GM23338 (cell line): Measurements from ENCODE around the gene CEACAM19. TPM values are rescaled to one million over a fixed set of nuclear protein-coding genes. Genes with fewer than 3 reads are reported as not detected.
A peak's percentile ranks its signal among the peaks of the same experiment; 100 is the strongest.

Experiments
- ATAC-seq: fragments of 200-7000 bp; cut with Tn5 transposase; 3 replicates; pipeline ENCODE4 v1.9.1; 2020
- DNase-seq: peaks from one replicate; pipeline ENCODE4 v3.0.0-alpha.2; 2015; ENCODE audit warnings: low spot score
- H2AFZ ChIP-seq: fragments of 200-600 bp; sonication (generic); 2 replicates; pipeline ENCODE4 v1.8.0; 2016; ENCODE audit warnings: antibody characterized with exemption, mild to moderate bottlenecking, moderate library complexity
- H3F3A ChIP-seq: fragments of 200-600 bp; sonication (generic); replicated peaks from 2 replicates; pipeline ENCODE4 v1.8.0; 2017; ENCODE audit warnings: antibody characterized with exemption, mixed run types, low read depth
- H3K27ac ChIP-seq: fragments of 200-600 bp; sonication (generic); 2 replicates; pipeline ENCODE4 v1.6.1; 2016; ENCODE audit warnings: low read depth
- H3K27me3 ChIP-seq: fragments of 200-600 bp; sonication (generic); 2 replicates; pipeline ENCODE4 v1.8.0; 2016; ENCODE audit warnings: mild to moderate bottlenecking, mixed run types, moderate library complexity; ENCODE audit not compliant: insufficient read depth
- H3K36me3 ChIP-seq: fragments of 200-600 bp; sonication (generic); 2 replicates; pipeline ENCODE4 v1.8.0; 2016; ENCODE audit warnings: mild to moderate bottlenecking; ENCODE audit not compliant: insufficient read depth
- H3K4me1 ChIP-seq: fragments of 200-600 bp; sonication (generic); 2 replicates; pipeline ENCODE4 v1.8.0; 2016; ENCODE audit warnings: mild to moderate bottlenecking, moderate library complexity; ENCODE audit not compliant: insufficient read depth
- H3K4me2 ChIP-seq: fragments of 200-600 bp; sonication (generic); 2 replicates; pipeline ENCODE4 v1.7.1; 2017; ENCODE audit warnings: mixed run types
- H3K4me3 ChIP-seq: fragments of 200-600 bp; sonication (generic); 2 replicates; pipeline ENCODE4 v1.6.1; 2016; ENCODE audit warnings: mixed run types
- H3K79me2 ChIP-seq: fragments of 200-600 bp; sonication (generic); replicated peaks from 2 replicates; pipeline ENCODE4 v1.8.0; 2017; ENCODE audit warnings: mild to moderate bottlenecking; ENCODE audit not compliant: insufficient read depth
- H3K9me2 ChIP-seq: fragments of 200-600 bp; sonication (generic); 2 replicates; pipeline ENCODE4 v1.8.0; 2017; ENCODE audit not compliant: insufficient read depth
- H4K20me1 ChIP-seq: fragments of 200-600 bp; sonication (generic); replicated peaks from 2 replicates; pipeline ENCODE4 v1.8.0; 2017; ENCODE audit warnings: mild to moderate bottlenecking; ENCODE audit not compliant: insufficient read depth
- H3K27ac Mint-ChIP-seq: 2 replicates; pipeline ENCODE4 v1.8.0; 2020; ENCODE audit warnings: inconsistent platforms, mild to moderate bottlenecking, moderate library complexity, mixed read lengths
- H3K27me3 Mint-ChIP-seq: 3 replicates; pipeline ENCODE4 v1.8.0; 2022; ENCODE audit warnings: low read depth, mild to moderate bottlenecking, moderate library complexity, mixed read lengths, inconsistent platforms; ENCODE audit not compliant: insufficient read depth, poor library complexity
- H3K36me3 Mint-ChIP-seq: 3 replicates; pipeline ENCODE4 v1.8.0; 2021; ENCODE audit warnings: low read depth, mild to moderate bottlenecking, inconsistent platforms, moderate library complexity, mixed read lengths
- H3K4me1 Mint-ChIP-seq: 3 replicates; pipeline ENCODE4 v1.8.0; 2020; ENCODE audit warnings: mild to moderate bottlenecking, inconsistent platforms, mixed read lengths
- H3K4me3 Mint-ChIP-seq: 3 replicates; pipeline ENCODE4 v1.8.0; 2021; ENCODE audit warnings: moderate library complexity, mild to moderate bottlenecking, inconsistent platforms, mixed read lengths
- H3K9me3 Mint-ChIP-seq: 3 replicates; pipeline ENCODE4 v1.8.0; 2020; ENCODE audit warnings: moderate library complexity, mild to moderate bottlenecking, inconsistent platforms, mixed read lengths
- EZH2 ChIP-seq: fragments of 200-600 bp; sonication (generic); IDR thresholded peaks from one replicate; pipeline ENCODE4 v1.8.0; 2017; ENCODE audit warnings: antibody characterized with exemption, mild to moderate bottlenecking, low read depth; ENCODE audit not compliant: unreplicated experiment
- JUNB ChIP-seq: IDR thresholded peaks from one replicate; pipeline ENCODE4 v1.6.1; 2016; ENCODE audit warnings: antibody characterized with exemption; ENCODE audit not compliant: unreplicated experiment
- NANOG ChIP-seq: IDR thresholded peaks from 2 replicates; pipeline ENCODE4 v1.6.1; 2016; ENCODE audit warnings: antibody characterized with exemption, borderline replicate concordance
- POLR2AphosphoS5 ChIP-seq: IDR thresholded peaks from 2 replicates; pipeline ENCODE4 v1.6.1; 2016; ENCODE audit warnings: antibody characterized with exemption, low read depth
- STAT1 ChIP-seq: IDR thresholded peaks from one replicate; pipeline ENCODE4 v1.6.1; 2016; ENCODE audit warnings: antibody characterized with exemption; ENCODE audit not compliant: unreplicated experiment
- ZNF114 ChIP-seq: fragments of 250-450 bp; sonication (Bioruptor Pico); IDR thresholded peaks from 2 replicates; pipeline ENCODE4 v1.5.0; 2020; ENCODE audit warnings: mild to moderate bottlenecking, moderate library complexity
- polyA plus RNA-seq: library from polyadenylated mRNA; unstranded; fragments of >200 nt; fragmentation: Nextera tagmentation; extraction: Ambion mirVana; gene quantifications from 2 replicates; pipeline ENCODE4 v1.2.1, GENCODE V29; 2016
- total RNA-seq: library from RNA; depleted of rRNA; stranded (reverse); fragments of >200 nt; shearing (Covaris generic); gene quantifications from 2 replicates; pipeline ENCODE4 v1.2.3, GENCODE V29; 2014
- TF ChIP-seq, protein P1 (sequence below): IDR thresholded peaks from one replicate; pipeline ENCODE4 v1.6.1; 2018; ENCODE audit warnings: antibody characterized with exemption; ENCODE audit not compliant: unreplicated experiment
- TF ChIP-seq, protein P2 (sequence below), 2 experiments: fragments of 200-600 bp in 1 of 2; sonication (generic) in 1 of 2; conservative IDR thresholded peaks; 2 replicates each; pipeline versions ENCODE4 v1.5.1 to v1.6.1; 2016 to 2017; ENCODE audit warnings: antibody characterized with exemption in 2 of 2, low read depth in 2 of 2, mild to moderate bottlenecking in 2 of 2, moderate library complexity in 1 of 2

CEACAM19 gene
- total and polyA plus RNA-seq, 2 experiments from 2014 or later = 0.38 to 0.76 TPM

DNA sequence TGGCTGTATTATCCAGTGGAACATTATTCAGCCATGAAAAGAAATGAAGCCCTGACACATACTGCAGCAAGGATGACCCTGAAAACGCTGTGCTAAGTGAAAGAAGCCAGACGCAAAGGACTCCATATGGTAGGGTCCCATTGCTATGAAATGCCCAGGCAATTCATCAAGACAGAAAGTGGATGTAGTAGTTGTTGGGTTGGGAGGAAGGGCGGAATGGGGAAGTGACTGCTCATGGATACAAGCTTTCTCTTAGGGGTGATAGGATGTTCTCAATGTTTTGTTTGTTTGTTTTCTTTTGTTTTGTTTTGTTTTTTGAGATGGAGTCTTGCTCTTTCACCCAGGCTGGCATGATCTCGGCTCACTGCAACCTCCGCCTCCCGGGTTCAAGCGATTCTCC is 16.6 kb downstream of the CEACAM19 start (continued):
- TF ChIP-seq NANOG = no peak
- TF ChIP-seq ZNF114 (CRISPR knock-in tag) = no peak
- no peak for TF ChIP-seq EZH2
- no peak for TF ChIP-seq POLR2AphosphoS5

DNA sequence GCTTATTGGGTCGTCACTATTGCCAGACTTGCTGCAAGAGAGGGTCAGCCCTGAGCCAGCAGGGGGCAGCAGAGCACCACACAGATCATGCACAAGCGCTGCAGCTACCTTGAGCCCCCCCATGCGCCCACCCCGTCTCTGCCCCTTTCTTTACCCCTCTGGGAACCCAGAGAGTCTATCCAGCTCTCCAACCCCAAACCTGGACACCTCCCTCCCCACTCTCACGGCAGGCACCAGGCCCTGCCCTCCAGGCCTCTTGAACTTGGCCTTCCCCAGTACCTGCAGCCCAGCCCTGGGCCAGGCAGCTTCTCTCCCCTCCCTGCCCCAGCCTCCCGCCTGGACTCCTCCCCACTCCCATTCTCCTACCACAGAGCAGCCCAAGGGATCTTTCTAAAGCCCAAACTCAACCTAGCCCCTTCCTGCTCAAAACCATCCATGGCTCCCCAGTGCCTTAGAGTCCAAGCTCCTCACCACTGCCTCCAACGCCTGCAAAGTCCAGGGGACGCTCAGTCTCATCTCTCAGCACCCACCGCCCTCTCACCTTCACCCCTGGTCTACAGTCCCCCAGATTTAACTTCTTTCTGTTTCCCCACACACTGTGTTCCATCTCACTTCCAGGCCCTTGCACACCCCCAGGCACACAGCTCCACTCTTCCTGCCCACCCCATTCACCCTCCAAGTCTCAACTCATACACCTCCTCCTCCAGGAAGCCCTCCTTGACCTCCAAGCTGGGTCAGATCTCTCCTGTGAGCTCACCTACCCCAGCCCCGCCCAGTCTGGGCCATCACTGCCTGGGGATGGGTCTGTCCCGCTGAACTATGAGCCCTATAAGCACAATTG is 18.2 kb downstream of the CEACAM19 start:
- peak overlapping the region; percentile 12; the same call in 1 of the 3 replicates for H3K4me3 Mint-ChIP-seq

DNA sequence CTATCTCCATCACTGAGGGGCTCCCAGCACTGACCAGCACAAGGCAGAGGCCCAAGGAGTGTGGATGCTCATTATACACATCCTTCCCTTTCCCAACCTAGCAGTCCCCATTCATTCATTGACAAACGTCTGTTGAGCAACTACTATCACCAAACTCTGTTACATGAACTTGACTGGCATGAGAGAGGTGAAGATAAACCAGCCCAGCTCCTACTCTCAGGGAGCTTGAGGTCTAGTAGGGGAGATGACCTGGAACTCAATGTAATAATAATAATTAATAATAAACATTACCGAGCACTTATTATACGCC is 18.8 kb downstream of the CEACAM19 start:
- Mint-ChIP-seq H3K36me3 (no peaks in the 10 kb centered on the region), H3K27ac (no peak overlapping the region), H3K9me3 (no peaks in the 10 kb centered on the region; the same call in 2 of the 3 replicates), H3K4me1 (peaks cover 21% of the 10 kb centered on the region; the same call in 2 of the 3 replicates), H3K27me3 (peaks cover 11% of the 10 kb centered on the region), H3K4me3 (no peak overlapping the region)
- H3K9me2 ChIP-seq = no peaks in the 10 kb centered on the region
- H2AFZ ChIP-seq = peak overlapping the region; percentile 94; the same call in 1 of the 2 replicates
- ATAC-seq (no peak), DNase-seq (no peak)
- H3K27ac ChIP-seq = no peak overlapping the region
- H4K20me1 ChIP-seq = no peaks in the 10 kb centered on the region
- no peak overlapping the region; the same call in 1 of the 2 replicates for H3K4me2 ChIP-seq
- H3K36me3 ChIP-seq = no peaks in the 10 kb centered on the region
- H3K27me3 ChIP-seq = no peaks in the 10 kb centered on the region
- H3K4me3 ChIP-seq = no peak overlapping the region
- H3F3A ChIP-seq = no peaks in the 10 kb centered on the region
- H3K79me2 ChIP-seq = no peaks in the 10 kb centered on the region
- peaks cover 6% of the 10 kb centered on the region; the same call in 1 of the 2 replicates for H3K4me1 ChIP-seq
- TF ChIP-seq NANOG (no peak), JUNB (no peak), ZNF114 (CRISPR knock-in tag) (no peak), POLR2AphosphoS5 (no peak), STAT1 (no peak)
- TF ChIP-seq, protein P1, sequence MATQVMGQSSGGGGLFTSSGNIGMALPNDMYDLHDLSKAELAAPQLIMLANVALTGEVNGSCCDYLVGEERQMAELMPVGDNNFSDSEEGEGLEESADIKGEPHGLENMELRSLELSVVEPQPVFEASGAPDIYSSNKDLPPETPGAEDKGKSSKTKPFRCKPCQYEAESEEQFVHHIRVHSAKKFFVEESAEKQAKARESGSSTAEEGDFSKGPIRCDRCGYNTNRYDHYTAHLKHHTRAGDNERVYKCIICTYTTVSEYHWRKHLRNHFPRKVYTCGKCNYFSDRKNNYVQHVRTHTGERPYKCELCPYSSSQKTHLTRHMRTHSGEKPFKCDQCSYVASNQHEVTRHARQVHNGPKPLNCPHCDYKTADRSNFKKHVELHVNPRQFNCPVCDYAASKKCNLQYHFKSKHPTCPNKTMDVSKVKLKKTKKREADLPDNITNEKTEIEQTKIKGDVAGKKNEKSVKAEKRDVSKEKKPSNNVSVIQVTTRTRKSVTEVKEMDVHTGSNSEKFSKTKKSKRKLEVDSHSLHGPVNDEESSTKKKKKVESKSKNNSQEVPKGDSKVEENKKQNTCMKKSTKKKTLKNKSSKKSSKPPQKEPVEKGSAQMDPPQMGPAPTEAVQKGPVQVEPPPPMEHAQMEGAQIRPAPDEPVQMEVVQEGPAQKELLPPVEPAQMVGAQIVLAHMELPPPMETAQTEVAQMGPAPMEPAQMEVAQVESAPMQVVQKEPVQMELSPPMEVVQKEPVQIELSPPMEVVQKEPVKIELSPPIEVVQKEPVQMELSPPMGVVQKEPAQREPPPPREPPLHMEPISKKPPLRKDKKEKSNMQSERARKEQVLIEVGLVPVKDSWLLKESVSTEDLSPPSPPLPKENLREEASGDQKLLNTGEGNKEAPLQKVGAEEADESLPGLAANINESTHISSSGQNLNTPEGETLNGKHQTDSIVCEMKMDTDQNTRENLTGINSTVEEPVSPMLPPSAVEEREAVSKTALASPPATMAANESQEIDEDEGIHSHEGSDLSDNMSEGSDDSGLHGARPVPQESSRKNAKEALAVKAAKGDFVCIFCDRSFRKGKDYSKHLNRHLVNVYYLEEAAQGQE = no peak
- TF ChIP-seq, protein P2, sequence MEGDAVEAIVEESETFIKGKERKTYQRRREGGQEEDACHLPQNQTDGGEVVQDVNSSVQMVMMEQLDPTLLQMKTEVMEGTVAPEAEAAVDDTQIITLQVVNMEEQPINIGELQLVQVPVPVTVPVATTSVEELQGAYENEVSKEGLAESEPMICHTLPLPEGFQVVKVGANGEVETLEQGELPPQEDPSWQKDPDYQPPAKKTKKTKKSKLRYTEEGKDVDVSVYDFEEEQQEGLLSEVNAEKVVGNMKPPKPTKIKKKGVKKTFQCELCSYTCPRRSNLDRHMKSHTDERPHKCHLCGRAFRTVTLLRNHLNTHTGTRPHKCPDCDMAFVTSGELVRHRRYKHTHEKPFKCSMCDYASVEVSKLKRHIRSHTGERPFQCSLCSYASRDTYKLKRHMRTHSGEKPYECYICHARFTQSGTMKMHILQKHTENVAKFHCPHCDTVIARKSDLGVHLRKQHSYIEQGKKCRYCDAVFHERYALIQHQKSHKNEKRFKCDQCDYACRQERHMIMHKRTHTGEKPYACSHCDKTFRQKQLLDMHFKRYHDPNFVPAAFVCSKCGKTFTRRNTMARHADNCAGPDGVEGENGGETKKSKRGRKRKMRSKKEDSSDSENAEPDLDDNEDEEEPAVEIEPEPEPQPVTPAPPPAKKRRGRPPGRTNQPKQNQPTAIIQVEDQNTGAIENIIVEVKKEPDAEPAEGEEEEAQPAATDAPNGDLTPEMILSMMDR (conservative IDR thresholded peaks at IDR 0.05; ENCODE audit: low read depth in 2 of 2) = no peak

More for the DNA sequence above, 18.2 kb downstream of the CEACAM19 start:
- H3K36me3 Mint-ChIP-seq = no peaks in the 10 kb centered on the region
- no peaks in the 10 kb centered on the region for H3K9me2 ChIP-seq
- no peak overlapping the region for H3K27ac ChIP-seq
- H3K79me2 ChIP-seq = no peaks in the 10 kb centered on the region
- H3K4me3 ChIP-seq = peak overlapping the region; percentile 43; the same call in 1 of the 2 replicates
- H3K27me3 ChIP-seq = no peaks in the 10 kb centered on the region
- H2AFZ ChIP-seq = peak overlapping the region; percentile 94
- peaks cover 16% of the 10 kb centered on the region for H3K27me3 Mint-ChIP-seq
- TF ChIP-seq, protein P2 (conservative IDR thresholded peaks at IDR 0.05; ENCODE audit: low read depth in 2 of 2) = peak; percentile 84 to 92
- TF ChIP-seq POLR2AphosphoS5 = no peak
- peak overlapping the region; percentile 78 for H3K4me2 ChIP-seq
- no peaks in the 10 kb centered on the region for H3F3A ChIP-seq
- H3K27ac Mint-ChIP-seq = no peak overlapping the region
- peaks cover 24% of the 10 kb centered on the region; the same call in 2 of the 3 replicates for H3K4me1 Mint-ChIP-seq
- H3K9me3 Mint-ChIP-seq = no peaks in the 10 kb centered on the region; the same call in 2 of the 3 replicates
- no peaks in the 10 kb centered on the region for H4K20me1 ChIP-seq
- peaks cover 6% of the 10 kb centered on the region; the same call in 1 of the 2 replicates for H3K4me1 ChIP-seq
- ATAC-seq (peak; percentile 91), DNase-seq (peak; percentile 89)
- no peaks in the 10 kb centered on the region for H3K36me3 ChIP-seq
